ENCODE results near the gene GABARAP.

Gene GABARAP

DNA sequence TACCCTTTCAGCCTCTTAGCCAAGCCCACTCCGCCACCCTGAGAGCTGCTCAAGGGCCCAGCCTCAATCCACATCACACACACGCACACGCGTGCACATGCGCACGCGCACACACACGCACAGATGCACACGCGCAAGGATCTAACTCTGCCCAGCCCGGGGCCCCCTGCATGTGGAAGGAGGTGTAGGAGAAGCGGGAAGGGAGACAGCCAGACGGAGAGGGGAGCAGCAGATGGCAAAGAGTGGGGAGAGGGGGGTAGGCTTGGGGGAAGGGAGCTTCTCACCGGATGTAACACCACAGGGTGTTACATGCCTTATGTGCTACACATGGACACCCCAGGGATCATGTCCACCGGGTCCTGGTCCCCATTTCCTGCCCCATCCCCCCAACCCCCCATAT is 37.9 kb downstream of the GABARAP start:
- TF ChIP-seq, protein P1, sequence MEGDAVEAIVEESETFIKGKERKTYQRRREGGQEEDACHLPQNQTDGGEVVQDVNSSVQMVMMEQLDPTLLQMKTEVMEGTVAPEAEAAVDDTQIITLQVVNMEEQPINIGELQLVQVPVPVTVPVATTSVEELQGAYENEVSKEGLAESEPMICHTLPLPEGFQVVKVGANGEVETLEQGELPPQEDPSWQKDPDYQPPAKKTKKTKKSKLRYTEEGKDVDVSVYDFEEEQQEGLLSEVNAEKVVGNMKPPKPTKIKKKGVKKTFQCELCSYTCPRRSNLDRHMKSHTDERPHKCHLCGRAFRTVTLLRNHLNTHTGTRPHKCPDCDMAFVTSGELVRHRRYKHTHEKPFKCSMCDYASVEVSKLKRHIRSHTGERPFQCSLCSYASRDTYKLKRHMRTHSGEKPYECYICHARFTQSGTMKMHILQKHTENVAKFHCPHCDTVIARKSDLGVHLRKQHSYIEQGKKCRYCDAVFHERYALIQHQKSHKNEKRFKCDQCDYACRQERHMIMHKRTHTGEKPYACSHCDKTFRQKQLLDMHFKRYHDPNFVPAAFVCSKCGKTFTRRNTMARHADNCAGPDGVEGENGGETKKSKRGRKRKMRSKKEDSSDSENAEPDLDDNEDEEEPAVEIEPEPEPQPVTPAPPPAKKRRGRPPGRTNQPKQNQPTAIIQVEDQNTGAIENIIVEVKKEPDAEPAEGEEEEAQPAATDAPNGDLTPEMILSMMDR (IDR thresholded peaks at IDR 0.05; ENCODE audit: low read depth, low read length): no peak
- no peak for DNase-seq (ENCODE audit: low read depth in 2 of 2)
- peak overlapping the region; percentile 44 to 60 for H3K4me3 ChIP-seq (replicated peaks in 1 of 2; ENCODE audit: low read depth in 2 of 2, low read length in 2 of 2)

DNA sequence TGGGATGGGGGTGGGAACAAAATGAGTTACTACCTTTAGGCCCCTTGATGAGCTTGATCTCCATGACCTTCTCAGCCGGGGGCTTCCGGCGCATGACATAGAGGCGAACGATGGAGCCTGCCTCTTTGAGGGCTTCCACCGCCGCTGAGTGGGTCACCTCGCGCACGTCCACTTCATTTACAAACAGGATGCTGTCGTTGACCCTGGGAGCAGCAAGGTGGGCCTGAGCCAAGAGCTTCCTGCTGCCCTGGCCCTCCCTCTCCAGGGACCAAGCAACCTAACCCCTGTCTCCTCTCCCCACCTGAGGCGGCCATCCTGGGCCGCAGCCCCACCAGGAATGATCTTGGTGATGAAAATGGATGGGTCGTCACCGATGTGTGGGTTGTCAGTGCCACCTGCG is 38.9 kb downstream of the GABARAP start:
- H3K4me3 ChIP-seq (replicated peaks in 1 of 2; ENCODE audit: low read depth in 2 of 2, low read length in 2 of 2): no peak overlapping the region
- TF ChIP-seq, protein P1 (IDR thresholded peaks at IDR 0.05; ENCODE audit: low read depth, low read length): no peak

DNA sequence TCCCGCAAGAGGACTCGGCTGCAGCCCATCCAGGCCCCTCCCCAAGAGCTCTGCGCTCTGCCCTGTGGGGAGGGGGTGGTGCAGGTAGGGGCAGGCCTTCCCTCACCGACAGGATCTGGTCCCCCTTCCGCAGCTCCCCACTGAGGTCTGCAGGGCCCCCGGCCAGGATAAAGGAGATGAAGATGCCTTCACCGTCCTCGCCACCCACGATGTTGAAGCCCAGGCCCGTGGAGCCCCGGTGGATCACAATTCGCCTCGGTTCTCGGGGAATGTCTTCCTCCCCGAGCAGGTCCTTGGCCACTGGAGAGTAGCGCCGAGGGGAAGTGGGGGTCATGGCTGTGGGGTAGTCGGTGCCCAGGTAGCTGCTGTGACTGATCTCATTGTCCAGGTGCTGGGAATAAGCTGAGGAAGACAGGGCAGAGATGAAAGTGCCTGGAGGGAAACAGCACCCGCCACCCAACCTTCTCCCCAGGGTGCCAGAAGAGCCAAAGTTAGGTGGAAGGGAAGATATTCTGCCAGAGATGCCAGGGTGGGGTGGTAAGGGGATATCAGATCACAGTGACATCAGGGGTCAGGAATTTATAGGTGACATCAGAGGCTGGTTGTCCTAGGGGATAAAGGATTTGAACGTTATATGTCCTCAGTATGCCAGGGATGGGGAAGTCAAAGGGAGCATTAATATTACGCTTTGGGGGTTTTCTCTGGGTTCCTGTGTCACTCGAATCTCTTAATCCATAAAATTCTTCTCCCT is 45.4 kb downstream of the GABARAP start:
- DNase-seq (ENCODE audit: low read depth in 2 of 2): no peak

More for the DNA sequence above, 38.9 kb downstream of the GABARAP start:
- no peak for DNase-seq (ENCODE audit: low read depth in 2 of 2)

DNA sequence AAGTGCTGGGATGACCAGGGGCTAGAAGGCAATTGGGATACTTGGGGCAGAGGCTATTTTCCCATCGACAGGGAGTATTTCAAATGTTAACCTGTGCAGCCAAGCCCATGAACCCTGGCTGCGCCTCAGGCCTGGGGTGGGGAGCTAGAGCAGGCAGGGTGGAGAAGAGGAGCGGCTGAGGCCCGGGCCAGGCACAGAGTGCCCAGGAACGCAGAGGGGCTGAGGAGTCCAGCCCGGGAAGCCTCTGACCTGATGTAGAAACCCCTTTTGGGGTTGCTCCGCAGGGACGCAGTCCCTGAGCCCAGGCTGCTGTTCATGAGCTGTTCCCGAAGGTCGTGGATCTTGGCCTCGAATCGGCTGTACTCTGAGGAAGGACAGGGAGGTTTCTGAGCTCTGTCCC is 46.3 kb downstream of the GABARAP start:
- DNase-seq (ENCODE audit: low read depth in 2 of 2): no peak
- TF ChIP-seq, protein P1 (IDR thresholded peaks at IDR 0.05; ENCODE audit: low read depth, low read length): no peak
- no peak overlapping the region for H3K4me3 ChIP-seq (replicated peaks in 1 of 2; ENCODE audit: low read depth in 2 of 2, low read length in 2 of 2)

More for the DNA sequence above, 45.4 kb downstream of the GABARAP start:
- TF ChIP-seq, protein P1 (IDR thresholded peaks at IDR 0.05; ENCODE audit: low read depth, low read length): no peak
- no peak overlapping the region for H3K4me3 ChIP-seq (replicated peaks in 1 of 2; ENCODE audit: low read depth in 2 of 2, low read length in 2 of 2)

DNA sequence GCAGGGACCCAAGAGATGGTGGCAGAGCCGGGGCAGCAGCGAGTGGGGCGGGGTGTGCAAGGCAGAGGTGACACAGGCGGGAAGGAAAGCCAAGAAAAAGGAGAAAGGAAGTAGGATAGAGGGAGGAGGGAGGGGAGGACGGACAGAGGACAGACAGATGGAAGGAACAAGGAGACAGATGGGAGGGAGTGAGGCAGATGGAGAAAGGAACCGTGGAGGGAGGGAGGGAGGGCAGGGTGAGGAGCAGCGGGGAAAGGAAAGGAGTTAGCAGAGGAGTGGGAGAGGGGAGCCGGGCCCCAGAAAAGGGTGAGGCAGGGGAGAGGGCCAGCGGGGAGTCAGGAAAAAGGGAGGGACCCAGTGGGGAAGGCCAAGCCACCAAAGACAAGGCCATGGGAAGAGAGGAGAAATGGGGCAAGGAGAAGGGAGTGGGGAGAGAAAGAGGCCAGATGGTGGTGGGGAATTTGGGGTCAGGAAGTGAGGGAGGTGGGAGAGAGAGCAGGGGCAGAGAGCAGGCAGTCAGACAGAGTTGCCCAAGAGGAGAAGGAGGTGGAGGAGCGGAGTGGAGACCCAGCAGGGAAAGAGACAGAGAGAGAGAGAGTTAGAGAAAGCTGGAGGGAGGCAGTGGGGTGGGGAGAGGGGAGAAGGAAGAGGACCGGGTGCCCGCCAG is 49.8 kb downstream of the GABARAP start:
- no peak overlapping the region for H3K4me3 ChIP-seq (replicated peaks in 1 of 2; ENCODE audit: low read depth in 2 of 2, low read length in 2 of 2)
- TF ChIP-seq, protein P1 (IDR thresholded peaks at IDR 0.05; ENCODE audit: low read depth, low read length): no peak
- DNase-seq (ENCODE audit: low read depth in 2 of 2): no peak

DNA sequence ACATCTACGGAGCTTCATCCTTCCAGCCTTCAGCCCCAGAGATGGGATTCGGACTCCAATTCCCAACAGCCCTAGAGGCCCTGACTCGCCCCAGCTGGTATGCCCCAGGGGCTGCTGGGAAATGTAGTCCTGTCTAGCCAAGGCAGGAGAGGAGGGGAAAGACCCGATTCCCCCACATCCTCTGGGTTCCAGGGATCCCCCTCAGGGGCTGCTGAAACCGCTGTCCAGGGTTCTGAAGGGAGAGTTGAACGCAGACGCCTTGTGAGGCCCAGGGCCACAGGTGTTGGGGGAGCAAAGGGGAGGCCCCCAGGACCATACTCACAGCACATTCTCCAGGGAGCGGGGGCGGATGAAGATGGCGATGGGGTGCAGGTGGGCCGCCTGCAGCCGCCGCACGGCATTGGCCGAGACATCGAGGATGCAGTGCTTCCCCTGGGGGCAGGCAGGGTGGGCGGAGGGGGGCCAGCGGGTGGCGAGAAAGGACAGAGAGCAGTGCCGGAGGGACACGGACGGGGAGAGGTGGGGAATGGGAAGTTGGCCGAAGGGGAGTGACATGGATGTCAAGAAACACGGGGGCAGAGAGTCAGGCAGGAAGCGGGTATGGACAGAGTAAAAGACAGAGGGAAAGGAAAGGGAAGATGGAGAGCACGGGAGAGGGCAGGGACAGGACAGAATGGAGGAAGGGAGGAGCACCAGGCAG is 50.5 kb downstream of the GABARAP start:
- H3K4me3 ChIP-seq (replicated peaks in 1 of 2; ENCODE audit: low read depth in 2 of 2, low read length in 2 of 2): no peak overlapping the region
- peak; percentile 39 to 48 for DNase-seq (ENCODE audit: low read depth in 2 of 2)
- TF ChIP-seq, protein P1 (IDR thresholded peaks at IDR 0.05; ENCODE audit: low read depth, low read length): no peak
